ENCODE data around the gene CYYR1.

The CYYR1 gene

GRCh38 chr21:26570203-26570602, 2.9 kb downstream of the CYYR1 start:
- DNase-seq (ENCODE audit: low read depth) = no peak
- TF ChIP-seq, protein P1, sequence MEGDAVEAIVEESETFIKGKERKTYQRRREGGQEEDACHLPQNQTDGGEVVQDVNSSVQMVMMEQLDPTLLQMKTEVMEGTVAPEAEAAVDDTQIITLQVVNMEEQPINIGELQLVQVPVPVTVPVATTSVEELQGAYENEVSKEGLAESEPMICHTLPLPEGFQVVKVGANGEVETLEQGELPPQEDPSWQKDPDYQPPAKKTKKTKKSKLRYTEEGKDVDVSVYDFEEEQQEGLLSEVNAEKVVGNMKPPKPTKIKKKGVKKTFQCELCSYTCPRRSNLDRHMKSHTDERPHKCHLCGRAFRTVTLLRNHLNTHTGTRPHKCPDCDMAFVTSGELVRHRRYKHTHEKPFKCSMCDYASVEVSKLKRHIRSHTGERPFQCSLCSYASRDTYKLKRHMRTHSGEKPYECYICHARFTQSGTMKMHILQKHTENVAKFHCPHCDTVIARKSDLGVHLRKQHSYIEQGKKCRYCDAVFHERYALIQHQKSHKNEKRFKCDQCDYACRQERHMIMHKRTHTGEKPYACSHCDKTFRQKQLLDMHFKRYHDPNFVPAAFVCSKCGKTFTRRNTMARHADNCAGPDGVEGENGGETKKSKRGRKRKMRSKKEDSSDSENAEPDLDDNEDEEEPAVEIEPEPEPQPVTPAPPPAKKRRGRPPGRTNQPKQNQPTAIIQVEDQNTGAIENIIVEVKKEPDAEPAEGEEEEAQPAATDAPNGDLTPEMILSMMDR (IDR thresholded peaks at IDR 0.05; ENCODE audit: low read depth, low read length, missing control alignments) = no peak
- H3K4me3 ChIP-seq (ENCODE audit: low read depth, low read length) = no peak overlapping the region

DNA sequence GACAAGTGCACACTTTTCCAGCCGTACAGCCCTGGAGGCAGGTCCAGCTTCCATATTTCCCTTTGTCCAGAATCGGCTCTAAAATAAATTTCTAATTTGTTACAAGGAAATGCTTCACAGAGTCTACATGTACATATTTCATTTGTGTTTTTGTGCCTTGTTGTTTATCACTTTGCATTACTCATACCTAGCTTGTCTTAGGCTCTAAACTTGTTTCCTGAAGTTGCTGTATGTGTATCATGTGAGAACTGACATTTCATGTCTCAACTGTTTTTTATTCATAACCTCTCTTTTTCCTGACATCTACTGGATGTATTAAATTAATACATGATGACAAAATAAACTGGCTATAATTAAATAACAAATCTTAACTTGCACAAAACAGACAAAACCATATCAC, 7.5 kb downstream of the CYYR1 start:
- no peak overlapping the region for H3K4me3 ChIP-seq (ENCODE audit: low read depth, low read length)
- TF ChIP-seq, protein P1 (IDR thresholded peaks at IDR 0.05; ENCODE audit: low read depth, low read length, missing control alignments) = no peak
- DNase-seq (ENCODE audit: low read depth) = no peak

DNA sequence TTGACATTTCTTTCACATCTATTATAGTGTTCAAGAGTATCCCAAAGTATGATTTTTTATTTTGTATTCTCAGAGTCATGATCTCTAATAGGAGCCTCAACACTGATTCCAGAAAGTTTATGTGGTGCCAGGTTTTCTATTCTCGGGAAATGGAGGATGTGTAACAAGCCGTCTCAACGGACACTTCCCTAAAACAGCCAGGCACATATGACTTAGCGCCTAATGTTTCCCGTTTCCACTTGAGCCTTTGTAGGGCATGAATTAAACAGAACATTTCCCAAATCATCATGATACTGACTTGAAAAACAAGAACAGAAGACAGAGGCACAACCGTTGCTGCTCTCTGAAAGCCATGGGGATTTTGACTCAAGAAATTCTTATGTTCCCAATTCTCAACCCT, 8.0 kb downstream of the CYYR1 start:
- TF ChIP-seq, protein P1 (IDR thresholded peaks at IDR 0.05; ENCODE audit: low read depth, low read length, missing control alignments) = no peak
- no peak for DNase-seq (ENCODE audit: low read depth)
- no peak overlapping the region for H3K4me3 ChIP-seq (ENCODE audit: low read depth, low read length)

DNA sequence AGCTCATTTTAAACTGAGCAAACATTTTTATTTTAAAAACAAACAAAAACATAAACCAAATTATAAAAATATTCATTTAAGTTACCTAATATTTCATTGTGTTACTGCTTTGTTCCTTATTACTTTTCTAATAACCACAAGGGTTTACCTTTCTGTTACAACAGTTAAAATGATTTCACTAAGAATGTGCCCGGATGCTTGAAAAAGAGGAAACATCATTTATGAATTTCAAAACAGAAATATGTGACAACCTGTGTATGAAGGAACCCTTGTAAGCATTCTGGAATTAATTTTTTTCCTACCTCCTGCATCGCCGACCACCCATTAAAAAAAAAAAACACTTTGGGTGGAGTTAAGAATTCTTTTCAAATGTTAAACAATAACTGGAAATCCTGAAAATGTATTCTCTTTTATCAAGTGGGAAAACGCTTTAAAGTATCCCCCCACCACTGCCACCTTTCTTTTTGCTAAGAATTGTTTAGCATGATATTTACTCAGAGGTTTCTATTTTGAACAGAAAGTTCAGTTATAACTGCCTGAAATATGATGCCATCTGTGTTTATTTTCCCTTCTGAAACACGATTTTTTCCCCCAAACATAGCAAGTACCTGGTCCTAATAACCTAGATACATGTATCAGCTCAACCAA, 9.1 kb downstream of the CYYR1 start:
- no peak overlapping the region for H3K4me3 ChIP-seq (ENCODE audit: low read depth, low read length)
- no peak for DNase-seq (ENCODE audit: low read depth)
- TF ChIP-seq, protein P1 (IDR thresholded peaks at IDR 0.05; ENCODE audit: low read depth, low read length, missing control alignments) = no peak

- DNase-seq (ENCODE audit: low read depth) = no peak
- H3K4me3 ChIP-seq (ENCODE audit: low read depth, low read length) = no peak overlapping the region
- TF ChIP-seq, protein P1 (IDR thresholded peaks at IDR 0.05; ENCODE audit: low read depth, low read length, missing control alignments) = no peak
Measured at GRCh38 chr21:26560612-26561011, 12.5 kb downstream of the CYYR1 start.

- TF ChIP-seq, protein P1 (IDR thresholded peaks at IDR 0.05; ENCODE audit: low read depth, low read length, missing control alignments) = no peak
- no peak for DNase-seq (ENCODE audit: low read depth)
- H3K4me3 ChIP-seq (ENCODE audit: low read depth, low read length) = no peak overlapping the region
Measured at GRCh38 chr21:26559099-26559498, 14.0 kb downstream of the CYYR1 start.

DNA sequence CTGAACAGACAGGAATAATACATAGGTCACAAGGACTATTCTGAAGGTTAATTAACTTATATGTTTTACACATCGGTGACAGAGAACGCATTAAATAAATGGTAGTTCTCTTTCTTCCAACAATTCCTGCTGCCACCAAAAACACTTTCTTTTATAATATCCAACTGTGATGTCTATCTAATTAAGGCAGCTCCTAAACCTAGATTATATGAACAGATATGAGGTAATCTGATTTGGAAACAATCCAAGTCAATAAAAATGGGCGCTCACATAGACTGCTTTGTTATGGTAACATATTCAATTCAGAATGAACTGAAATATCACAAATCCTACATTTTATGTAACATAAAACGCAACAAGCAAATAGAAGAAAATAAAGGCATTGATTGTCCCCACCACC, 16.0 kb downstream of the CYYR1 start:
- no peak overlapping the region for H3K4me3 ChIP-seq (ENCODE audit: low read depth, low read length)
- TF ChIP-seq, protein P1 (IDR thresholded peaks at IDR 0.05; ENCODE audit: low read depth, low read length, missing control alignments) = no peak
- DNase-seq (ENCODE audit: low read depth) = no peak

Measured in GM12864 (cell line).